Thymus (tissue), 11 donors: ENCODE measurements around the gene DNM2. TPM values are rescaled to one million over a fixed set of nuclear protein-coding genes. Genes with fewer than 3 reads are reported as not detected.

Experiments used
- DNase-seq, 9 donors: peaks; one replicate each; pipeline ENCODE4 v3.0.0-alpha.2; 2013; ENCODE audit warnings: low spot score in 9 of 9, low read depth in 6 of 9, missing footprints in 1 of 9
- H3K27ac ChIP-seq, 2 donors: one replicate each; pipeline ENCODE4 v1.5.1; 2013; ENCODE audit warnings: control low read depth in 1 of 2, low read depth in 1 of 2, low read length in 1 of 2, mild to moderate bottlenecking in 1 of 2, moderate library complexity in 1 of 2
- H3K27me3 ChIP-seq, 2 donors: one replicate each; pipeline ENCODE4 v1.5.1; 2013; ENCODE audit warnings: low read length in 1 of 2; ENCODE audit not compliant: control insufficient read depth in 2 of 2, insufficient read depth in 1 of 2
- H3K36me3 ChIP-seq, 2 donors: one replicate each; pipeline ENCODE4 v1.5.1; 2013; ENCODE audit warnings: low read length in 1 of 2, mild to moderate bottlenecking in 1 of 2, moderate library complexity in 1 of 2; ENCODE audit not compliant: control insufficient read depth in 2 of 2, insufficient read depth in 2 of 2
- H3K4me1 ChIP-seq, 2 donors: one replicate each; pipeline ENCODE4 v1.5.1; 2013; ENCODE audit warnings: low read length in 2 of 2; ENCODE audit not compliant: control insufficient read depth in 2 of 2, insufficient read depth in 2 of 2
- H3K4me3 ChIP-seq, 2 donors: one replicate each; pipeline ENCODE4 v1.5.1; 2013; ENCODE audit warnings: low read length in 2 of 2, control low read depth in 1 of 2, mild to moderate bottlenecking in 1 of 2
- H3K9me3 ChIP-seq, 2 donors: one replicate each; pipeline ENCODE4 v1.5.1; 2013; ENCODE audit warnings: low read length in 1 of 2, mild to moderate bottlenecking in 1 of 2; ENCODE audit not compliant: control insufficient read depth in 2 of 2, insufficient read depth in 1 of 2
- WGBS: extraction: QIAGEN DNeasy Blood & Tissue Kit; methylation state at CpG from one replicate; pipeline ENCODE4 v1.1.7; 2013; 5-methylcytosine and 5-hydroxymethylcytosine counted together
- polyA plus RNA-seq: library from polyadenylated mRNA; stranded (reverse); fragments of 200-250 nt; gene quantifications from one replicate; pipeline ENCODE4 v1.2.3, GENCODE V29; 2013
- total RNA-seq: library from RNA; stranded (reverse); fragments of 120-200 nt; gene quantifications from one replicate; pipeline ENCODE4 v1.2.4, GENCODE V29; 2013
- donor health status: healthy.

DNM2 gene
- total and polyA plus RNA-seq, 2 donors, result 49.0 to 102 TPM

DNA sequence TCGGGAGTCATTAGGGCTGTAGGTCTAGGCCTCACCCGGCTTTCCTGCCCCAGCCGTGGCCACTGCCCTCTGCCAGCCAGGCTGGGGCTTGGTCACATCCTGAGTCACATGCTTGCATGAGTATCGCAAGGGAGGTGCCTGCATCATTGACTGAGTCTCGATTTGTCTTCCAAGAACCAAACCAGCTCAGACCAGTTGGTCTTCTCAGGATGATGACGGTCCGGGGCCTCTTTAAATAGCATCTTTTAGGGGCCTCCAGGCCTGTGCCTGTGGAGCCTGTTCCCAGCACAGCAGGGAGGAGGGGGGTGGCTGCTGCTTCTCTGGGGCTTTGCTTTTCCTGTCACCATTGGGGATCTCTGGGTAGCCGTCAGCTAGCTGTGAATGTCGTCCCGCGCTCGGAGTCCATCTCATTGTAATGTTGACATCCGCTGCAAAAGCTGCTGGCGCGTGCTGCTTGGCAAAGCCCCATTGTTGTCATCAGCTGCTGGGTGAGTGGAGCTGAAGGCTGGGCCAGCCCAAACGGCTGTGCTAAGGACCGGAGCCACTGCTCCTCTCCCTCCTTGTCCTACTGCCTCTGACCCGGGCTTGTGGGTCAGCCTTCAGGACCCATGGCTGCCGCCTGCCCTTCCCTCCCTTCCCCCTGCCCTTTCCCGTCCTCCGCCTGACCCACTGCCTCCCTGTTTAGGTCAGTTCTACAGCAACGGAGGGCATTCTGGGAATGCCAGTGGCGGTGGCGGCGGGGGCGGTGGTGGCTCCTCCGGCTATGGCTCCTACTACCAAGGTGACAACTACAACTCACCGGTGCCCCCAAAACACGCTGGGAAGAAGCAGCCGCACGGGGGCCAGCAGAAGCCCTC is 31.0 kb upstream of the DNM2 start:
- 97% methylated on average over 31 of the region's 31 CpGs for WGBS
- Histone ChIP-seq H3K36me3 (peaks cover 97 to 99% of the 10 kb centered on the region in 2 donors), H3K27me3 (no peaks in the 10 kb centered on the region), H3K27ac (no peak overlapping the region), H3K4me1 (no peaks in the 10 kb centered on the region), H3K9me3 (peaks cover 0 to 4% of the 10 kb centered on the region in 2 donors), H3K4me3 (no peak overlapping the region)
- no peak for DNase-seq

DNA sequence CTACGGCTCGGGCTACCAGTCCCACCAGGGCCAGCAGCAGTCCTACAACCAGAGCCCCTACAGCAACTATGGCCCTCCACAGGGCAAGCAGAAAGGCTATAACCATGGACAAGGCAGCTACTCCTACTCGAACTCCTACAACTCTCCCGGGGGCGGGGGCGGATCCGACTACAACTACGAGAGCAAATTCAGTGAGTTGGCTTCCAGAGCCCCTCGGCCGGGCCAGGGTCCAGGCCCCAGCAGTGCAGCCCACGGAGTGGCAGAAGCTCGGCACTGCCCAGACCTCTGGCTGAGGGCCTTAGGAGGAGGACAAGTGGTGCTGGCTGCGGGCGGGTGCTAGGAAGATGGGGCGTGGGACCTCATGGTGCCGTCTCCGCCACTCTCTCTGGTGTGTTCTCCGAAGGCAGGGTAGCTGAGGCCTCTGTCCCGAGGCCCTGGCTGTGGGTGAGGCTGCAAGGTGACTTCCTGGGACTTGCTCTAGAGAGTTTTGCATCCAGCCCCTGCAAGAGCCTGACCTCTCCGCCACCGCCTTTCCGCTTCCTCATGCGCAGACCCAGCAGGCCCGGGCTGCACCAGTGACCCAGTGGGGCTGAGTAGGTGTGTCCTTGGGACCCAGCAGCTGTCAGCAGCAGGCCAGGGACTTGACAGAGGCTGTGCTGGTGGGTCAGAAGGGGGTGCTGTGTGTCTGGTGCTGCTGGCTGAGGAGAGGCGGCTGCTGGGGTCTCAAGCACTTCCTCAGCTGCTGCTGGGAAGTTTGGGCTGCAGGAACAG is 30.2 kb upstream of the DNM2 start:
- H3K27ac ChIP-seq, result no peak overlapping the region
- 94% methylated on average over 25 of the region's 25 CpGs for WGBS
- H3K9me3 ChIP-seq, result peaks cover 0 to 4% of the 10 kb centered on the region in 2 donors
- no peaks in the 10 kb centered on the region for H3K4me1 ChIP-seq
- no peak overlapping the region for H3K4me3 ChIP-seq
- no peak for DNase-seq
- H3K36me3 ChIP-seq, result peaks cover 96 to 99% of the 10 kb centered on the region in 2 donors
- H3K27me3 ChIP-seq, result no peaks in the 10 kb centered on the region

DNA sequence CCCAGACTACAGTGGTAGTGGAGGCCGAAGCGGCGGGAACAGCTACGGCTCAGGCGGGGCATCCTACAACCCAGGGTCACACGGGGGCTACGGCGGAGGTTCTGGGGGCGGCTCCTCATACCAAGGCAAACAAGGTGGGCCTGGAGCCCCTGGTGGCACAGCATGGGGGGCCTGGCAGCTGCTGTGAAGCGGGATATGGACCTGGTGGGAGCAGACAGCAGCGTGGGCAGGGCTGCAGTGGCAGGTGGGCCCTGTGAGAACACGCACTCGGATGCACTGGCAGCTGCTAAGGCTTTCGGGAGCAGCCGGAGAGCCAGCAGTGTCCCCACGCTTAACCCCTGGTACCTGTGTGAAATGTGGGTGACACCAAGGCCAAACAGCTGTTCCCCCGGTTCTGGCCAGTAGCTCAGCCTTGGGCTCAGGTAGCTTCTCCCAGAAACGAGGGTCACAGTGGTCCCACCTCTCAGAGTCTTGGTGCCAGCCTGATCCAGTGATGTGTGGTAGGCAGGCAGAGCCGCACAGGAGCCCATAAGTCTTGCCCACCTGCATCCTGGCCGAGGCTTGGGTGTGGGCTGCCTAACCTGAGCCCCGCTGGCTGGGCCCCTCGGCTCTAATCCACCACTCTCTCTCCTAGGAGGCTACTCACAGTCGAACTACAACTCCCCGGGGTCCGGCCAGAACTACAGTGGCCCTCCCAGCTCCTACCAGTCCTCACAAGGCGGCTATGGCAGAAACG is 29.2 kb upstream of the DNM2 start:
- H3K9me3 ChIP-seq, result peaks cover 0 to 4% of the 10 kb centered on the region in 2 donors
- no peaks in the 10 kb centered on the region for H3K4me1 ChIP-seq
- no peak overlapping the region for H3K4me3 ChIP-seq
- H3K36me3 ChIP-seq, result peaks cover 86 to 92% of the 10 kb centered on the region in 2 donors
- WGBS, result 98% methylated on average over 27 of the region's 27 CpGs
- H3K27ac ChIP-seq, result no peak overlapping the region
- no peaks in the 10 kb centered on the region for H3K27me3 ChIP-seq
- no peak for DNase-seq

DNA sequence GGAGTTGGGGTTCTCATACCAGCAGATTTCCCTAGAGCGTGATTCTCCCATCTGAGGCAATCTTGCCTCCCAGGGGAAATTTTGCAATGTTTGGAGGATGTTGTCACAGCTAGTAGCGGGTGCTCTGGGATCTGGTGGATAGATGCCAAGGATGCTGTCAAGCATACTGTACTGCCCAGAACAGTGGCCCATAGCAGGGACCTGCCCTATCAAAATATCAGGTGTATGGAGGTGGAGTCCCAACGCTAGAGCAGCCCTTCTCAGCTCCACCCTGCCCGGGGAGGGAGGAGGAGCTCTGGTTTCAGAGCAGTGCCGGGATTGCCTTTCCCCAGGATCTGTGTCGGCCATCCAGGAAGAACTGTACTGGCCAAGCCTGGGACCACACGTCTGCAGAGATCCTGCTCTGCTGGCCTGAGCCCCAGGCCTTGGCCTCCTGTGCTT is 27.5 kb upstream of the DNM2 start:
- Histone ChIP-seq H3K4me3 (no peak overlapping the region), H3K27ac (no peak overlapping the region), H3K9me3 (peaks cover 0 to 4% of the 10 kb centered on the region in 2 donors), H3K36me3 (peaks cover 70 to 76% of the 10 kb centered on the region in 2 donors), H3K4me1 (peaks cover 3 to 4% of the 10 kb centered on the region in 2 donors), H3K27me3 (peaks cover 0 to 11% of the 10 kb centered on the region in 2 donors)
- 87% methylated on average over 7 of the region's 7 CpGs for WGBS
- DNase-seq, result no peak

DNA sequence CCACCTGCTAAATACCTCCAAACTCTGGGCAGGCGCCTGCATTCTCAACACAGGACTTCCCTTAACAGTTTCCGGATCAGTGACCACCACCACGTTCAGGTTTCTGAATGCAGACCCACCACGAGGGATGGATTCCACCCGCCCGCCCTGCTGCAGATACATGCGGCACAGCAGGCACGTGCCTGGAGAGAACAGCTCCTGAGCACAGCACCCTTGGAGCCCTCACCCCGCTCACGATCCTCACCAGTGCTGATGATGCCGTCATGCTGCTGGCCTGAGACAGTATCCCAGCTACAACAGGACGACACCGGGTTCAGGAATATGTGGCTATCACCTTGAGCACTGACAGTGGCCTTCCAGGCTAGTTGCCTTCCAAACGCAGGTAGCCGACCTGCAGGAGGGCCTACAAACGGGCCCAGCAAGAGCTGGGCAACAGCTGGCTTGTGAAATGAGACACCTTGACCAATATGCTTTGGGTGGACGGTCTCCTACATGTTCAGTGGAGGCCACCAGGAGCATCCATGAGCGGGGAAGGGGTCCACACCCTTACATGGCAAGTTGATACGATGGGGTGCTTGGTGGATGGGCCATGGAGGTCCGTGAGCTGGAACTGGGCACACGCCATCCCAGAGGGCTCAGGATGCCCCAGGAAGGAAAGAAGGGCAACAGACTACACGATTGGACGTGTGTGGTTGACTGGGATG is 26.5 kb upstream of the DNM2 start:
- Histone ChIP-seq H3K36me3 (peaks cover 62 to 67% of the 10 kb centered on the region in 2 donors), H3K27ac (no peak overlapping the region), H3K4me3 (no peak overlapping the region), H3K4me1 (peaks cover 9 to 13% of the 10 kb centered on the region in 2 donors), H3K27me3 (peaks cover 0 to 20% of the 10 kb centered on the region in 2 donors), H3K9me3 (peaks cover 0 to 4% of the 10 kb centered on the region in 2 donors)
- no peak for DNase-seq
- WGBS, result 95% methylated on average over 23 of the region's 23 CpGs

DNA sequence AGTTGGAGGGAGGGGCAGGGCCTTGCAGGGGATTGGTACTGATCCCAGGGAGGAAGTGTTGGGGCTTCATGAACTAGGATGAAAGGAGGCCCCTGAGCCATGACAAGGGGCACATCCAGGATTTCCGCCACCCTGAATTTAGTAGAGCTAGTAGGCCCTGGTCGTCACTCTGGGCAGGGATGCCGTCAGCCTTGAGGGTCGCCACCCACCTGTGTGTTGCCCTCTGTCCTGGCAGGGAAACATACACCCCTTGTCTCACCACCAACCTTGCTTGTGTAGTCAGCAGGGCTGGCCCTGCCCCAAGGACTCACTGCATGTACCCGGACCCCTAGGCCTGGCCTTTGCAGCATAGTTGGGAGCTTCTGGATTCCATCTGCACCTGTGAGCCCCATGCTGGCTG is 26.0 kb upstream of the DNM2 start:
- 95% methylated on average over 5 of the region's 5 CpGs for WGBS
- Histone ChIP-seq H3K4me3 (no peak overlapping the region), H3K27ac (no peak overlapping the region), H3K36me3 (peaks cover 57 to 62% of the 10 kb centered on the region in 2 donors), H3K9me3 (peaks cover 0 to 4% of the 10 kb centered on the region in 2 donors), H3K4me1 (peaks cover 9 to 13% of the 10 kb centered on the region in 2 donors), H3K27me3 (peaks cover 0 to 23% of the 10 kb centered on the region in 2 donors)
- no peak for DNase-seq

DNA sequence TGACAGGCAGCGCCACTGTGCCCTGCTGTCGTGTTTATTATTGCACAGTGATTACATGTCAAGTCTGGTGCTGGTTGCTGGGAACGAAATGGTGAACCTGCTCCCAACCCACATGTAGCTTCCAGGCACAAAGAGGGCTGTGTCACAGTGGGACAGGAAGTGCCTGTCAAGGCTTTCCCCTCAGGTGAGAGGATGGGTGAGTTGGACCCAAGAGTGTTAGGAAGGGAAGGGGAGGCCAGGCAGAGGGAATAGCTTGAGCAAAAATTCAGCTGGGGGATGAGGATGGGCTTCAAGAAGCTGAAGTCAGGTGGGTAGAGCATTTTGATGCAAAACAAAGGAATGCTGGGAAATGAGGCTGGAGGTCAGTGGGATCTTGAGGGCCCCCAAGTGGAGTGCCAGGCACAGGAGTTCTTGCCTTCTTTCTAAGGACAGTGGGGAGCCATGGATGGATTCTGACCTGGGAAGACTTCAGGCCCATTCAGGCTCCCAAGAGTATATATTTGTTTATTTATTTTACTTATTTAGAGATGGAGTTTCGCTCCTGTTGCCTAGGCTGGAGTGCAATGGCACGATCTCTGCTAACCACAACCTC is 25.1 kb upstream of the DNM2 start:
- Histone ChIP-seq H3K9me3 (peaks cover 0 to 4% of the 10 kb centered on the region in 2 donors), H3K27me3 (peaks cover 0 to 23% of the 10 kb centered on the region in 2 donors), H3K36me3 (peaks cover 48 to 53% of the 10 kb centered on the region in 2 donors), H3K4me1 (peaks cover 9 to 13% of the 10 kb centered on the region in 2 donors), H3K27ac (no peak overlapping the region), H3K4me3 (no peak overlapping the region)
- DNase-seq, result no peak
- WGBS, result 97% methylated on average over 5 of the region's 5 CpGs

DNA sequence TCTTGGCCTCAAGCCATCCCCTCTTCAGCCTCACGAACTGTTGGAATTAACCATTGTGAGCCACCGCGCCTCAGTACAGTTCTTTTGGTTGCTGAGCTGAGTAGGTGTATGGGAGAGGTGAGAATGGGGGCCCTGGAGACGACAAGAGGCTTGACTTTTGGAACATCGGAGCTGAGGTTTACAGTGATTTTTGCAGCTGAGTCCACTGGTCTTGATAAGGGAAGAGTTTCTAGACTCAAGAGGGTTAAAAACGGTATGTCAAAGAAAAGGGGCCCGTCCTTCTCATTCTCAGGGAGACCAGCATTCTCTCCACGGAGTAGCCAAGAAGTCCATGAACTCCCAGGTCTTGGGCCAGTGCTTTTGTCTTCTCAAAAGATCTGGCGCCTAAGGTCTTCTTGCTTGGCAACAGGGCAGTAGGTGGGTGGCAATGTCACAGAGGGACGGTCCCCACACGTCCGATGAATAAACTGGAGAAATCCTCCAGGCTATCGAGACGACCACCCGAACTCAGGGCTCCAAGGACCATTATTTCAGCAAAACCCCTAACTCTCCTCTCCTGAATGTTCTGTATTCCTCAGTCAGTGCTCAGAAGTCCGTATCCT is 23.1 kb upstream of the DNM2 start:
- DNase-seq, result no peak
- Histone ChIP-seq H3K27me3 (peaks cover 0 to 23% of the 10 kb centered on the region in 2 donors), H3K4me3 (no peak overlapping the region), H3K9me3 (peaks cover 0 to 3% of the 10 kb centered on the region in 2 donors), H3K36me3 (peaks cover 28 to 33% of the 10 kb centered on the region in 2 donors), H3K27ac (no peak overlapping the region), H3K4me1 (peaks cover 9 to 13% of the 10 kb centered on the region in 2 donors)
- 49% methylated on average over 16 of the region's 16 CpGs for WGBS
